GM19395 (cell line): ENCODE results near the gene CYP4F2.
"Not testable (repeated sequence)": the region's sequence is repeated elsewhere in the genome, so short reads cannot be mapped to it uniquely, and the experiment has no call there.

Source experiments
- ATAC-seq: cut with Tn5 transposase; IDR thresholded peaks from one replicate; pipeline ENCODE4 v1.9.1; 2021; ENCODE audit warnings: mild to moderate bottlenecking, moderate library complexity; ENCODE audit not compliant: unreplicated experiment

Gene CYP4F2, protein sequence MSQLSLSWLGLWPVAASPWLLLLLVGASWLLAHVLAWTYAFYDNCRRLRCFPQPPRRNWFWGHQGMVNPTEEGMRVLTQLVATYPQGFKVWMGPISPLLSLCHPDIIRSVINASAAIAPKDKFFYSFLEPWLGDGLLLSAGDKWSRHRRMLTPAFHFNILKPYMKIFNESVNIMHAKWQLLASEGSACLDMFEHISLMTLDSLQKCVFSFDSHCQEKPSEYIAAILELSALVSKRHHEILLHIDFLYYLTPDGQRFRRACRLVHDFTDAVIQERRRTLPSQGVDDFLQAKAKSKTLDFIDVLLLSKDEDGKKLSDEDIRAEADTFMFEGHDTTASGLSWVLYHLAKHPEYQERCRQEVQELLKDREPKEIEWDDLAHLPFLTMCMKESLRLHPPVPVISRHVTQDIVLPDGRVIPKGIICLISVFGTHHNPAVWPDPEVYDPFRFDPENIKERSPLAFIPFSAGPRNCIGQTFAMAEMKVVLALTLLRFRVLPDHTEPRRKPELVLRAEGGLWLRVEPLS

DNA sequence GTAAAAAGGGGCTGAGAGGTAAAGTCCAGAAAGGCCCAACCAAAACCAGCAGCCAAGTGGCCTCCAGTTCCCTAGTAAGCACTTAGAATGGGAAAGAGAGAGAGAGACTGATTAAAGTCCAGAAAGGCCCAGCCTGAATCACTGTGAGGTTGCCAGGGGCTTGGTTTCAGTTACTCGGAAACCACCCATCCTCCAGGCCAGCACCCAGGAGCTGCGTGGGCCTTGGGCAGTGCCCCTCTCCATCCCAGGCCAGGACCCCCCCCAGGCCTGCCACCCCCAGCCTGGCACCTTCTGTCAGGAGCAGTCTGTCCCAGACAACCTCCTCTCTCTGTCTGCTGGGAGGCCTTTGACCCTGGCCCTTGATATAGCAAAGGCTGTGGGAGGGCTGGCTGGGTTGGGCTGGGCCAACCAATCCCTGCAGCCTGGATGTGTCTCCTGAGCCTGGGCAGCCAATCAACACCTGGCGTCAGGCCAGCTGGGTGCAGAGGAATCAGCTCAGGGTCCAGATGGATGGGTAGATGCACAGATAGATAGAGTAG lies at the start of gene CYP4F2:
CYP4F2 (minus strand) TSS at position 337 of the 539 bp plus-strand sequence. CDS start 463 bp downstream, outside the sequence.
- no peak for ATAC-seq

DNA sequence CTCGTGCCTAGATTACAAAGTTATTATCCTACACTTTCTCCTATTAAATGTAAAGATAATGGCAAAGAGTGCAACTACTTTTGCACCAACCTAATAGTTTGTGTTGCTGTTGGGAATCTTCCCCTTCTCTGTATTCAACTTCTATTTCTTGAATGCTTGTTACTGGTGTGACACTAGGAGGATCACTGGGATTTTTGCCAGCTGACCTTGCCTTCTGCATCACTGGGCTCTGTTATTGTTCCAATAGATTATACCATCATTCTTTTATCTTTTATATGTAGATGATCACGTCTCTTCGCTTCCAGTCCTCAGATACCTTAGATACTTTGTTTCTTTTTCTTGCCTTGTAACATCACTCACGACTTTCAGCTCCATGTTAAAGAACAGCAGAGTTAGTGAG lies 47.4 kb upstream of the CYP4F2 start:
- no peak for ATAC-seq

DNA sequence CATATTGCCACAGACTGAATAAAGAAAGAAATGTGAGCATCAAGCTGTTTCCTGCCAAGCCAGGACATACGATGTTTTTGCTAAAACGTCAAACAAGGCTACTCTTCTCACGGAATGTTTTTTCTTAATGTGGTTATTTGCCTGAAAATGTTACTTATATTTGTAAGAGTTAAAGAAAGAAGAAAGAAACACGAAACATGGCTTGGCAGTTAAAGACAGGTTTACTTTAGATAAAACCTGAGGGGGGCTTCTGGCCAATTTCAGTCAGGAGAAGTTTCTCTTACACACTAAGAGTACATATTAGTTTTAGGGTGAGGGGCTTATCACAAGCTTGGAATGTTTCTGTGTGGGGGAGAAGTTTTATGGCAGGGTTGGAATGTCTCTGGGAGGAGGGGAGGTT lies 46.5 kb upstream of the CYP4F2 start:
- no peak for ATAC-seq

DNA sequence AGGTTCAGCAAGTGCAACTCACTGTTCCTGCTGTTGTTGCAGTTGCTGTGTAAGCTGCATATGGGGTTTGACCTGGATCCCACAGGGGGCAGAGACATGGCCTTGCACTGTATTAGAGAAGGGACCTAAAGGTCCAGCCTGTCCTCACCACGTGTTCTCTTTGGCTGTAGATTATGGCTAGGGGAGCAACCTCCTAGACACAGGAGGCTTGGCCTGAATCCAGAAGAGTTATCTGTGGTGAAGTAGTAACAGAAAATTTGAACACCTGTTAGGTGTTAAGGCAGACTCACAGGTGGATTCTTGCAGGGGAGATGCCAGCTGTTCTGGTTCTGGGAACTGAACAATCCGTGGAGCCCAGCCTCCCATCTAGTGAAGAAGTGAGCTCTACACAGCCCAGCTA lies 39.9 kb upstream of the CYP4F2 start:
- no peak for ATAC-seq

DNA sequence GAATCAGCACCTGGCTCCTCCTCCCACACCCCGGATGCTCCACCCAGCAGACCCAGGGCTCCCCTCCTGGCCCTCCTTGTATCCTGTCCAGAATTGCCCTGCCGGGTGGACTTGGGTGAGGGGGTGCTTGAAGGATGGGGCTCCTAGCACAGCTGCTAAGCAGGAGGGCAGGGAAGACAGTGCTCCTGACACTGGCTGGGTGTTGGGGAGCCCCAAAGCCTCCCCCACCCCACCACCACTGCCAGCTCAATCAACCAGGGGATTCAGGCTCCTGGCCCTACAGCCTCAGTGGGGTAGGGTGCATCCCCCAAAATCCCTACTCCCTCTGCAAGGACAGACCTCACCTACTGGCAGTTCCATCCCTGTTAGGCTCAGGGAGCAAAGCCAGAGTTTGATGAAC lies 39.1 kb upstream of the CYP4F2 start:
- no peak for ATAC-seq

DNA sequence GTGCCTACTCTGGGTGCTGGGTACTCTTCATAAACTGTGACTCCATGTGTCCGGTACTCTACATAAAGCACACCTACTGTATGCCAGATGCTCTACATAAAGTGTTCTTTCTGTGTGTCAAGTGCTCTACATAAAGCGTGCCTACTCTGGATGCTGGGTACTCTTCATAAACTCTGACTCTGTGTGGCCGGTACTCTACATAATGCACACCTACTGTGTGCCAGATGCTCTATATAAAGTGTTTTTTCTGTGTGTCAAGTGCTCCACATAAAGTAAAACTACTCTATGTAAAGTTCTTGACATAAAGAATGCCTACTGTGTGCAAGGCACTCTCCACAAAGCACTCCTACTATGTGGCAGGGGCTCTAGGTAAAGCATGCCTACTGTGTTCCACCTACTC lies 38.3 kb upstream of the CYP4F2 start:
- ATAC-seq, result no peak

DNA sequence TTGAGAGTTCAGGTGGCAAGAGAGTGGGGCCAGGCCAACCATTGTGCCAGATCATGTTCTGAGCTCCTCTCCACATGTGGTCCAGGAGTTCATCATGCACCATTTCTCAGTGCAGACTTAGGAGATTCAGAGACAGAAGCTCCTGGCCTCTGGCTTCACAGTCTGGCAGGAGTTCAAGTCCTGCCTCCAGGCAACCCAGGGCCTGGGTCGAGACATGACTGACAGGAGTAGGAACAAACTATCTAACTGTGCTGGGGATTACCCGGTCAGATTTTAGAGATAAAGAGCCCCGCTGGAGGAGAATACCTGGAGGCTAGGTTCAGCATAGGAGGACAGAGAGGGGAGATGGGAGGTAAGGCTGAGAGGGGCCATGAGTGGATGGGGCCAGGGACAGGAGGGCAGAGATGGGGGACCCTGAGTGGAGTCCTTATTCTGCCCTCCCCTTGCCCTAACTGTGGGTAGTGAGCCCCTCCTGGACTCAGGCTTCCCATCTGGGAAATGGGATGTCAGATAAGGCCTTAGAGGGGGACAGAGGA lies 37.4 kb upstream of the CYP4F2 start:
- ATAC-seq, result no peak

DNA sequence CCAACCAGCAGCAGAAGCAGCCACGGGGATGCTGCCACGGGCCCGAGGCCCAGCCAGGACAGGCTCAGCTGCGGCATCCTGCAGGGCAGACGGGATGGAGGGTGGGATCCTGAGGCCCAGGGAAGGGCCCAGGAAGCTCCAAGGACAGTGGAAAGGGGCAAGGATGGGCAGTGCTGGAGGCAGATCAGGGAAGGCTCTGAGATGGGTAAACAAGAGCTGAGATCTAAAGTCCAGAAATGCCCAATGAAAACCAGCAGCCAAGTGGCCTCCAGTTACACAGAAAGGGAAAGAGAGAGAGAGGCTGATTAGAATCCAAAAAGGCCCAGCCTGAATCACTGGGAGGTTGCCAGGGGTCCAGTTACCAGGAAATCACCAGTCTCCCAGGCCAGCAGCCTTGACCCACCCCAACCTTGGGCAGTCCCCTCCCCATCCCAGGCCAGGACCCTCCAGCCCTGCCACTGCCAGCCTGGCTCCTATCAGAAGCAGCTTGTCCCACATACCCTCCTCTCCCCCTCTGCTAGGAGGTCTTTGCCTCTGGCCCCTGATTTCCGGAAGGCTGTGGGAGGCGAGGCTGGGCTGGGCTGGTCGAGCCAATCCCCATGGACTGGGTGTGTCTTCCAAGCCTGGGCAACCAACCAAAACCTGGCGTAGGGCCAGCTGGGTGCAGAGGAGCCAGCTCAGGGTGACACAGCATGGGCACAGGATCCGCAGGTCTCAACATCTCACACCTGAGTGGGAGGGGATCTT lies 36.6 kb upstream of the CYP4F2 start, which contains the start of gene CYP4F11:
CYP4F11 (minus strand) TSS at position 198 of the 747 bp plus-strand sequence; CDS start at position 77, 121 bp downstream.
- ATAC-seq, result no peak

DNA sequence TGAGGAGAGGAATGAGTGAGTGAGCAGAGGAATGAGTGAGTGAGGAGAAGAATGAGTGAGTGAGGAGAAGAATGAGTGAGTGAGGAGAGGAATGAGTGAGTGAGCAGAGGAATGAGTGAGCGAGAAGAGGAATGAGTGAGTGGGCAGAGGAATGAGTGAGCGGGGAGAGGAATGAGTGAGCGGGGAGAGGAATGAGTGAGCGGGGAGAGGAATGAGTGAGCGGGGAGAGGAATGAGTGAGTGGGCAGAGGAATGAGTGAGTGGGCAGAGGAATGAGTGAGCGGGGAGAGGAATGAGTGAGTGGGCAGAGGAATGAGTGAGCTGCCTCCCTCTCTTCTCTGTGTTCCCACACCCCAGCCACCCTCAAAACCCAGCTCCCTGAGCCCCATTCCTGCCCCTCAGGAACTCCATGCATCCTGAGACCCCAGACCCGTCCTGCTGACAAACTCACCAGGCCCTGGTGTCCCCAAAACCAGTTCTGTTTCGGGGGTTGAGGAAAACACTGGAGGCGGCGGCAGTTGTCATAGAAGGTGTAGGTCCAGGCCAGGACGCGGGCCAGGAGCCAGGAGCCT lies 36.0 kb upstream of the CYP4F2 start:
- not testable (repeated sequence) for ATAC-seq

DNA sequence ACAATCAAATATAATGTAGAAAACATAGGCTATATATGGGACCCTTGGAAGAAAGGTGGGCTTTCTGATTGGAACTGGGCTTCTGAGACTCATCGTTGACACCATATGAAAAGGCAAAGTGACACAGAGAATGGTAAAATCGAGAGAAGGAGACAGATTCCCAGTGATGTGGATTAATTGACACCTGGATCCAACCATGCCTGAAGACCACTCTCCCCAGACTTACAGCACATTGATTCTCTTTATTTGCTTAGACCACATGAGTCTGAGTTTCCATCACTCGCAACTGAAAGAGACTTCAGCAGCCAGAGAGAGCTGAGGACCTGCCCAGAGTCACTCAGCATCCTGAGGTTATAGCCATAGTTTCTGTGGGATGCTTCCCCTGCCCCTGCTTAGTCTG lies 30.4 kb upstream of the CYP4F2 start:
- no peak for ATAC-seq

DNA sequence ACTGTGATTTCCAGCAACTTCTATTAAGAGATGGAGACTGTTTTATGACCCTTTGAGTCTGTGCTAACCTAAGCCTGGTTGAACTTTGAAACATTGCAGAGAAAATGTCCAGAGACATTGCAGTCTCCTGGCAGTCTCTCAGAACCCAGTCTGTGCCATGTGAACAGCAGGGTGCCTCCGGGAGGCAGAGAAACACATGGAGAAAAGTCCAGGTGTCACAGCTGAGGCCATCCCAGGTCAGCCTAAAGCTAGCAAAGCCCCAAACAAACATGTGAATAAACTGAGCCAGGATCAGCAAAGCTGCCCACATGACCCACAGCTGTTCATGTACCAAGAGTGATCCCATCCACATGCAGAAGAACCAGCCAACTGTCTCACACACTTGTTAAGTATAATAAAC lies 28.6 kb upstream of the CYP4F2 start:
- ATAC-seq, result no peak

DNA sequence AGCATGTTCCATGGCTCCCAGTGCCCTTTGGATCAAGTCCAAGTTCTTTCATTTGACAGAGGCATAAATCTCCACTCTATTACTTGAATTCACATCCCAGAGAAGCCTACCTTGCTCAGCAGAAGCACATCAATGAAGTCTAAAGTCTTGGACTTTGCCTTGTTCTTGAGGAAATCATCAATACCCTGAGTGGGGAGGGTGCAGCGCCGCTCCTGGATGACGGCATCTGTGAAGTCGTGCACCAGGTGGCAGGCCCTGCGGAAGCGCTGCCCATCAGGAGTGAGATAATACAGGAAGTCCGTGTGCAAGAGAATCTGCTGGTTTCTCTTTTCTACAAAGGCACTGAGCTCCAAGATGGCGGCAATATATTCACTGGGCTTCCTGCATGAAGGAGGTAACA lies 25.8 kb upstream of the CYP4F2 start:
- ATAC-seq, result no peak

DNA sequence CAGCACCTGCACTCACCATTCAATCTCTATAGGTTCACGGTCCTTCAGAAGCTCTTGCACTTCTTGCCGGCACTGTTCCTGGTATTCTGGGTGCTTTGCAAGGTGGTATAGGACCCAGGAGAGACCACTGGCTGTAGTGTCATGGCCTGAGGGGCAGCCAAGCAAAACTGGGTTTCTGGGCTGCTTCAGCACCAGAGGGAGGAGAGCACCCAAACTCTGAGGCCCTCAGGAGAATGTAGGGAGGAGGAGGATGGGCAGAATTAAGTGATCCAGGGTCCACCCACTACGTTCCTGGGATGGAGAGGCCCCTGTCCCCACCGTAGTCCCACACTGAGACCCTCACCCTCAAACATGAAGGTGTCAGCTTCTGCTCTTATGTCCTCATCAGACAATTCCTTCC lies 24.1 kb upstream of the CYP4F2 start:
- no peak for ATAC-seq

DNA sequence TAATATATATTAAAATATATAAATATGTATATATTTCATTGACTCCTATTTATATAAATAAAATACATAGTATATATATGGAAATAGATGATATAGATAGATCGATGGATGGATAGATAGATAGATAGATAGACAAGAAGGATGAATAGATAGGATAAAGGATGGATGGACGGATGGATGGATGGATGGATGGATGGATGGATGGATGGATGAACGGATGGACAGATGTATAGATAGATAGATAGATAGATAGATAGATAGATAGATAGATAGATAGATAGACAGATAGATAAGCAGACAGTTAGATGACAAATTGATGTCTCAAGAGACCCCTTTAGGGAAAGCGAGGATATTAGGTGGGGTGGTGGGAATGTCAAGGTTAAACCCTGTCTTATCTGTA lies 21.4 kb upstream of the CYP4F2 start:
- no peak for ATAC-seq

DNA sequence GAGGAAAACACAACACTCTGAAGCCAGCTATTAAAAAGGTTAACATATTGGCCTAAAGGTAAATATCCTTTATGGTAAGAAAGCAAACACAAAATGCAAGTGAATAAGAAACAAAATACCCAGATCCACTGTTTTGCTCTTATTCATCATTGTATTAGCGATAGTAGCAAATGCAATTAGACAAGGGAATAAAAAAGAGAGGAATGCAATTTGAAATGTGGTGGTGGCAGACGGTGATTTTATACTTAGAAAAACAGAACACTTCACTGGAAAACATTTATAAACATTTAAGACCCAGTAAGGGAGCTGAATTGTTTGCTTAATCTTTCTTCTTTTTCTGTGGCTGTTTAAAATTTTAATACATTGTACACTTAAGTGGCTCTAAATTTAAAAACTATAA lies 17.2 kb upstream of the CYP4F2 start:
- ATAC-seq, result no peak

DNA sequence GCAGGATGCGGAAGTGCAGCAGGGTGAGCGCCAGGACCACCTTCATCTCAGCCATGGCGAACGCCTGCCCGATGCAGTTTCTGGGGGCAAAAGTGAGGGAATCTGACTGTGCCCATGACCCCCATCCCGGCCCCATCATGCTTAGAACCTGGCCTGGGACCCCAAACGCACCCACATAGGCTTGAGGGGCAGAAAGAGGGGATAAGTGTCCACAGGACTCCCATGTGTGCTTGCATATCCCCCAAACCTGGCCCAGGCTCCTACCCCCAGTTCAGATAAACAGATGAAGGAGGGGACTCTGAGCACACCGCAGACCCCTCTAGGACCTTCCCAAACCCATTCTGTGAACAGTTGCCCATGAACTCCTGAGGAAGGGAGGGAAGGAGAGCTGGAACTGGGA lies 16.0 kb upstream of the CYP4F2 start:
- ATAC-seq, result no peak

DNA sequence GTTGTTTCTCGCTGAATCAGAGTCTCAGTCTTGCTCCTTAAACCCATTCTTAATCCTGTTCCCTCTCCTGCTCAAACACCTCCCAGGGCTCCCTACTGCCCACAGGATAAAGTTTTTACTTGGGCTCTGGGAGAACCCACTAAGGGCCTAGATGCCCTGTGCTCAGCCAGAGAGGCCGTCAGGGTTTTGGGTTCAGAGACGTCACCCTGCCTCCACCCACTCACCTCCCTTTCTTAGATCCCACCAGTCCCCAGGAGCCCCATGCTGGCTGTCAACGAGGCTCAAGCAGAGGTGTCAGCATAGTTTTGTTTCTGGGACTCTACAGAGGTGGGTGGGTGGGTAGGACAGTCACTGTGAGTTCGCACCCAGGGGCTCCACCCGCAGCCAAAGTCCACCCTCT lies 15.5 kb upstream of the CYP4F2 start:
- no peak for ATAC-seq

DNA sequence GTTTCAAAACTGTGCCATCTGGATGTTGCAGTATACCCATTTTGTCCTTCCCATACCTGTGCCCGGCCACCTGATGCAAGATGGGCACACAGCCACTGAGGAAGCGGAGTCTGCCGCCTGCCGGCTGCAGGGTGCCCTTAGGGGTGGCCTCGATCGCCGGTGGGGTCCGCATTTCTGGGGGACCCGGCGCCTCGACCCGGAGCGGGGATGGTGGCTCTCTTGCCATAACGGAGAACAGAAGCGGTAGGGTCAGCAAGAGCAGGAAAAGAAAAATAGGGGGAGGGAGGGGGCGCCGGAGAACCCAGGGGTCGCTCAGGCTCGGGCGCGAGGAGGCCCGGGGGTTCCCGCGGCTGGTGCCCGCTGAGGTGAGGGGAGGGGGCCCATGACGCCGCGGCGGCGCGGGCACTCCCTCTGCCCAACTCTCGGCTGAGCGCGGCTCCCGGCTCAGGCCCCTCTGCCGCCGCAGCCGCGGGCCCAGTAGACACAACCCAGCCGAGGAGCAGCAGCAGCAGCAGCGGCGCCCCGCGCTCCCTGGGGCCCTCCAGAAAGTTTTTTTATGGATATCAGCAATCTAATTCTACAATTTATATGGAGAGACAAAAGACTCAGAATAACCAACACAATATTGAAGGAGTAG lies 13.8 kb upstream of the CYP4F2 start:
- ATAC-seq, result no peak

DNA sequence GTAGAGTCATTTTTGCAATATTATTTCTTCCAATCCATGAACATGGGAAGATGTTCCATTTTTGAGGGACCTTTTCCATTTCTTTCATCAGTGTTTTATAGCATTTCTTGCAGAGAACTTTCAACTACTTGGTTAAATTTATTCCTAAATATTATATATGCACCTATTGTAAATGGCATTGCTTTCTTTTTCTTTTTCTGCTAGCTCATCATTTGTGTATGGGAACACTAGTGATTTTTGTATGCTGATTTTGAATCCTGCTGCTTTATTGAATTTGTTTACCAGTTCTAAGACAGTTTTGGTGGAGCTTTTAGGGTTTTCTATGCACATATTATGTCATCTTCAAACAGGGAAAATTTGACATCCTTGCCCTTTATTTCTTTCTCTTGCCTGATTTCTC lies 7.2 kb upstream of the CYP4F2 start:
- no peak for ATAC-seq

DNA sequence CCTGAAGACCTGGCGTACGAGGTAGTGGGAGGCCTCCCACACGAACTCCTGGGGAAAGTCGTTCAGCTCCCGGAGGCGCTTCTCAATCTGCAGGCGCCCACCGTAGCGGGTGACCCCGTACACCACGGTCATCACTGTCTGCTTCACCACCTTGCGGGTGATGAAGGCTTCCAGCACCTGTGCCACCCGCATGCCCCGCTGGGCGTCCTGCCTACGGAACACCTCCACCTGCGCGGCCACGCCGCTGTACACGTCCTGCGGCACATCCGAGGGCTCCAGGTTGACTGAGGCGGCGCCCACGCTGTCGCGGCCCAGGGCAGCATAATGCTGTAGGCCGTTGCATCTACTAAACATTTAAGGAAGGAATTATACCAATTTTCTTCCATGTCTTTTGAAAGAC lies 5.0 kb upstream of the CYP4F2 start:
- not testable (repeated sequence) for ATAC-seq

DNA sequence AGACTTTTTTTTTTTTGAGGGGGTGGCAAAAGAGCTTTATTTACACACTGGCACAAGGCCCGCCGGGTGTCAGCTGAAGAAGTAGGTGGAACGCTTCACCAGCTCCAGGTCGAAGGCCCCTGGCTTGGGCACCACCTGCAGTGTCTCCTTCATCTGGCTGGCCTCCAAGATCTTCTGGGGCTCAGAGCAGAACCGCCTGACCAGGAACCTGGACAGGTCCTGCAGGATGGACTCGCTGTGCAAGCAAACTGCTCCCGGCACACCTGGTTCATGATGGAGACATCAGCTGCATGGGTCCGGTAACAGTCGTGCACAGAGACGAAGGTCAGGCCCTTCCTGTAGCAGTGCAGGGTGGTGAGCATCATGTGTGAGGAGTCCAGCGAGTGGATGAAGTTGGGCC lies 4.4 kb upstream of the CYP4F2 start:
- ATAC-seq, result no peak
